GM13976 (cell line): Measurements from ENCODE around the gene NOP56.
A peak's percentile ranks its signal among the peaks of the same experiment; 100 is the strongest.

Source experiments
- DNase-seq: peaks from one replicate; pipeline ENCODE4 v3.0.0; 2012; ENCODE audit warnings: low spot score
- CTCF ChIP-seq: IDR thresholded peaks from 2 replicates; pipeline ENCODE4 v1.5.1; 2012; ENCODE audit warnings: borderline replicate concordance, mild to moderate bottlenecking; ENCODE audit not compliant: insufficient read depth; ENCODE audit errors: extremely low read depth, missing control alignments, control extremely low read depth
- in situ Hi-C: fragments of 300-500 bp; cut with MboI; formaldehyde crosslinking; loops from one replicate; pipeline ENCODE4 v1.12.0; 2022; ENCODE audit warnings: low sequenced_read_pairs, mixed read lengths, inconsistent platforms; ENCODE audit not compliant: unreplicated experiment

Gene NOP56

GRCh38 chr20:2637246-2637645 lies 15.2 kb upstream of the NOP56 start:
- in situ Hi-C loops = no loop called here

DNA sequence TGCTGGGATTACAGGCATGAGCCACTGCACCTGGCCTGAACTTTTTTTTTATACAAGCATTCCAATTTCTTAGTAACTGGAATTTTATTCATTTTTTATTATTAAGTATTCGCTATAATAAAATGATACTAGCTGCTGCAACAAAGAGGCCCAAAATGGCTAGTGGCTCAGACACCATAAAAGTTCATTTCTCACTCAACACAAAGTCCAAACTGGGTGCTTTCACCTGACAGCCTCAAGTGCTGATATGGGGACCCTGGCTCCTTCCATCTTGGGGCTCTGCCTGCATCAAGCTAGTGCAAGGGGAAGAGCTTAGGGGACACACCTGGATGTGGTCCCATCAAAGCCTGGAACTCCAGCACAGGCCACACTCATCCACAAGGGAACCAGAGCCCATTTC lies 12.2 kb upstream of the NOP56 start:
- DNase-seq = no peak
- no peak for TF ChIP-seq CTCF
- in situ Hi-C loops = no loop called here

More at GRCh38 chr20:2637246-2637645, 15.2 kb upstream of the NOP56 start:
- no peak for DNase-seq
- TF ChIP-seq CTCF = no peak

GRCh38 chr20:2640899-2641298 lies 11.5 kb upstream of the NOP56 start:
- no peak for DNase-seq
- in situ Hi-C loops = no loop called here
- TF ChIP-seq CTCF = no peak

DNA sequence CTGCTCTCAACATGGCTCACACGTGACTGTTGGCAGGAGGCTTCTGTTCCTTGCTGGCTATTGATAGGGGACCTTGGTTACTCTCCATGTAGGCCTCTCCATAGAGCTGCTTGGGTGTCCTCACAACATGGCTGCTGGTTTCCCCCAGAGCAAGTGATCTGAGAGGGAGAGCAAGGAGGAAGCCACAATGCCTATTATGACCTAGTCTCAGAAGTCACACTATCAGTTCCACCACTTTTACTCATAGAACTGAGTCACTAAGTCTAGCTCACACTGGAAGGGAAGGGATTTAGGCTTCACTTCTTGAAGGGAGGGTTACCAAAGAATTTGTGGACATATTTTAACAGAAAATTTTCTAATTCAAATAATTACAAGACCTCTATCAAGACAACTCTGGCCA lies 8.7 kb upstream of the NOP56 start:
- in situ Hi-C loops = no loop called here
- no peak for TF ChIP-seq CTCF

GRCh38 chr20:2652724-2653555 lies 508 bp downstream of the NOP56 start:
- TF ChIP-seq CTCF = no peak
- DNase-seq = peak; percentile 74
- in situ Hi-C loops = no loop called here

More for the DNA sequence above, 8.7 kb upstream of the NOP56 start:
- DNase-seq = no peak

DNA sequence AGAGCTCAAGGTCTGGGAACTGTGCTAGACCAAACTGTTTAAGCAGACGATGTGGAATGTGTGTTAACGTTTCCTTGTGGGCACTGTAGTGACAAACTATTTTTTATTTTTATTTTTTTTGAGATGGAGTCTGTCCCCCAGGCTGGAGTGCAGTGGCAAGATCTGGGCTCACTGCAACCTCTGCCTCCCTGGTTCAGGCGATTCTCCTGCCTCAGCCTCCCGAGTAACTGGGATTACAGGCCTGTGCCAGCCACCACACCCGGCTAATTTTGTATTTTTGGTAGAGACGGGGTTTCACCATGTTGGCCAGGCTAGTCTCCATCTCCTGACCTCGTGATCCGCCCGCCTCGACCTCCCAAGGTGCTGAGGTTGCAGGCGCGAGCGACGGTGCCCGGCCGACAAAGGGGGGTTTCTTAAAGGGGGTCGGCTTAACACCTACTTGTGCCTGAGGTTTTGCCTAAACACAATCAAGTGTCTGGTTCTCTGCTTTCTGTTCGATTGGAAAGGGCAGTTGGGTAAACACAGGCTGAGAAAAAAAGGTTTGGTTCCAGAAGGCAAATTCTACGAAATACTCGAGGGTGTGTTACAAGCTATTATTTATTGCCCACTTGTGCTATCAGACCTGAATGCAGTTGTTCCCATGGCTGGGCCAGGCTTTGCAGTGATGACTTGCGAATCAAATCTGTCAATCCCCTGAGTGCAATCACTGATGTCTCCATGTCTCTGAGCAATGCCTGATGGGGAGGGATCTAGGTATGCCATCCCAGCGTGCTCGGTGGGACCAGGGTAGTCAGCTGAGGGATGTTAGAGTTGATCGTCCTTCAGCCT lies 1.3 kb downstream of the NOP56 start:
- no peak for TF ChIP-seq CTCF
- in situ Hi-C loops = no loop called here

More for the DNA sequence above, 1.3 kb downstream of the NOP56 start:
- no peak for DNase-seq
